Stimulated activated CD4-positive, alpha-beta T cell treated with anti-CD3 and anti-CD28 coated beads, TNF-alpha, amount 100 ng/mL, for 24 hours (primary cell): ENCODE data around the gene BTBD16.

Source experiments
- DNase-seq, 3 experiments: peaks; one replicate each; pipeline ENCODE4 v3.0.0-alpha.2; 2020; ENCODE audit warnings: low read depth in 3 of 3

The BTBD16 gene

DNA sequence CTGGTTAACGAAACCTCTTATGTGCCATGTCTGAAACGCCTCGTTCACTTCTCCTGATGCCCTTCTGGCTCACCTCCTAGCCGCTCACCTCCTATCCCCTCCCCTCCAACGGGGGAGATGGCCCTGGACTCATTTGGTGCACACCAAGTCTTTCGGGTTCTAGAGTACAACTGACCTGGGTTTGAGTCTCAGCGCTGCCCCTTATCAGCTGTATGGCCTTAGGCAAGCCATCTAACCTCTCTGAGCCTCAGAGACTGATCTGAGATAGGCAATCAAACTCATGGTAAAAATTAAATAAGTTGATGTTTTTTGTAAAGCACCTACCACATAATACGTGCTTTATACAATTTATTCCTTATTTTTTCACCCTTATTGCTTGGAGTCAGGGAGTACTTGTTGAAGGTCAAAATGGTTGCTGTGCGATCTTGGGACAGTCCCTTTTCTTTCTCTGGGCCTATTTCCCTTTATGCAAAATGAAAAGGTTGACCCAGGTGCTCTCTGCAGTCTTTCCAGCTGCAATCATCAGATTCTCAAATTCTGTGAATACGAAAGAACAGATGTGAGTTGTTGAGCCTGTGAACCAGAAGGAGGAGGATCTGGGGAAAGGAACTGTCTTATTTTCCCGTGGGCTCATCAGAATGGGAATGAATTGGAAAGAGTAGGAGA, 72.2 kb downstream of the BTBD16 start:
- DNase-seq = no peak

GRCh38 chr10:122343936-122344335, 72.8 kb downstream of the BTBD16 start:
- DNase-seq = no peak

GRCh38 chr10:122344741-122345258, 73.7 kb downstream of the BTBD16 start:
- no peak for DNase-seq

DNA sequence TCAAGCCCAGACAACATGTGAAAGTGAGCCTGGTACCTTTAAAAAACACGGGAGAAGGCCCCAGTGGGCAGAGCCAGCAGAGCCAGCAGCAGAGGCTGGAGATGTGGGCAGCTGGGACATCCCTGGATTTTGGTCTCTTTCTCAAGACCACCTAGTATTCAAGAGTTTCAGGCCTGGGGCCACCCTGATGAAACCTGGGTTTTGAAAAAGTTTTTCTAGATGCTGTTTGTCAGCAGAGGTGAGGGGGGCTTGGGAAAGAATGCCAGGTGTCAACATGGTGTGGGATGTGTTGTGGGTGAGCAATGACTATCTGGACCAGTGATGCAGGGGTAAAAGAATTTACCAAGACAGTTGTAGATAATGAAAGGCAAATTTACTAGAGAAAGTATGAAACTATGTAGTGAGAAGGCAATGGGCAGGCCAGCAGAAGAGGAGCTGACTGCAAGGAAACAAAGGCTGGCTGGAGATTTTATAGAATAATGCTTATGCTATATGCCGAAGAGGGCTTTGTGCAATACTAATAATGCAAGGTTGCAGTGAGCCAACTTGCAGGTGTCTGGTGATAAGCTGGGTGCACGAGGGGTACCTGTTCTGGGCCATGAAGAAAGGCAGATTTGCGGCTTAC, 75.3 kb downstream of the BTBD16 start:
- DNase-seq = no peak

DNA sequence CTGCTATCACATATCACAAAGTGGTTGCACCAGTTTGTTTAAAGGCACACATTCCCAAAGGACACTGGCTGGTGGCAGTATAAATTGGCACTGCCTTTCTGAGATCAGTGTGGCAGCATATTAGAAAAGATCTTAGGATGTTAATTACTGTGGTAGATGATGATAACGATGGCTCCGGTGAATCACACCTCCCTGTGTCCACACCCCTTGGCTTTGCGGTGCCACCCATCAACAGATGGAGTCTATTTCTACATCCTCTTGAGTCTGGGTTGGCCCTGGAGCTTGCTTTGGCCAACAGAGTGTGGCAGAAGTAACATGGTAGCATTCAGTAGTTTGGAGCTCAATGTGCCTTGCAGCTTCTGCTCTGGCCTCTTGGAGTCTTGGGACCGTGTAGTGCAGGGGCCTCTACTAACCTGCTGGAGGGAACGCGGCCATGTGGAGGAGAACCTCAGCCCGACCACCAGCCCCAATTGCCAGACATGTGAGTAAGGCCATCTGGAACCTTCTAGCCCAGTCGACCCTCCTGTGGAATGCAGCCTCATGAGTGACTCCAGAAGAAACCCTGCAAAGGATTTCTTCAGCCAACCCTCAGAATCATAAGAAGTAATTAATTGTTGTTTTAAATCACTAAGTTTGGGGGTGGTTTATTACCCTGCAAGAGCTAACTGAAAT, 76.2 kb downstream of the BTBD16 start:
- DNase-seq = no peak

GRCh38 chr10:122348512-122348911, 77.4 kb downstream of the BTBD16 start:
- DNase-seq = no peak

GRCh38 chr10:122348935-122349361, 77.9 kb downstream of the BTBD16 start:
- DNase-seq = no peak

GRCh38 chr10:122349758-122350369, 78.8 kb downstream of the BTBD16 start:
- DNase-seq = no peak

DNA sequence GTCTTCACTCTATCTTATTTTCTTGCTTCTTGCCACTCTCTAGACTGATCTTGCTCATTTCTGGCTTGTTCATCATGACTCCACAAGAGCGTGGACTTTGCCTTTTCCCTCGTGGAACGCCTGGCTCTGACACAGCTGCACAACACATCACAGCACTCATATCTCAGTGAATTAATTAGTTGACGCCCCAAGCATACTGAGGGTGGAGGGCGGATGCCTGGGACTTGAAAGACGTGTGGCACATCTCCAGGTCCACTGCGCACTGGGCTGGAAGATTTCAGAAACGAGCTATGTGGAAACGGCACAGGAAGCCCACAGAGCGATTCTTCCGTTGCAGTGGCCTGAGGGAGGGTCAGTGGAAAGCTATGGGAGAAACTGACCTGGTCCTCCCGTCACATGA, 79.8 kb downstream of the BTBD16 start:
- DNase-seq = no peak

DNA sequence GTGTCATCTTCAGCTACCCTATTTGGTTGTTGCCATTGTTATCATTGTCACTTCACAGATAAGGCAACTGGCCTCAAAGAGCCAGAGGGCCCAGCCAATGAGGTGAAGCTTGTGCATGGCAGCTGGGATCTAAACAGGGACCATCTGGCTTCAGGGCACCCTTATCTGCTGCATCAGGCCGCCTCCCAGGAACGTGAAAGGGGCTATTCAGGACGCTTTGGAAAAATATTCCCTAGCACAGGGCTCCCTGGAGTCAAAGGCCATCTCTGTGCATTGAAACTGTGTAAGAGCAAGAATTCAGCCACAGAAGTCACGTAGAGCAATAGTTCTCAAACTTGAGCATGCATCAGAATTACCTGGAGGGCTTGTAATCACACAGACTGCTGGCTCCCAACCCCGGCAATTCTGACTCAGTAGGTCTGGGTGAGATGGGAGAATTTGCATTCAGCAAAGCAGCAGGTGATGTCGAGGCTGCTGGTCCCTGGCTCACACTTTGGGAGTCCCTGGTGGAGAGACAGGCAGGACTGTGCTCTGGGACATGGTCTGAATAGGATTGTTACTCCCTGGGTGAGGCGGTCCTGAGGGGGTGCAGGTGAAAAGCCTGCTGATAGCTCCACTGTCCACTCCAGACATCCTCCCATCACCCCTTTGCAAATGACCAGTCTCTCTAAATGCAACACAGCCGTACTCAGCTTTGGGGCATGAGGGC, 81.9 kb downstream of the BTBD16 start:
- no peak for DNase-seq

DNA sequence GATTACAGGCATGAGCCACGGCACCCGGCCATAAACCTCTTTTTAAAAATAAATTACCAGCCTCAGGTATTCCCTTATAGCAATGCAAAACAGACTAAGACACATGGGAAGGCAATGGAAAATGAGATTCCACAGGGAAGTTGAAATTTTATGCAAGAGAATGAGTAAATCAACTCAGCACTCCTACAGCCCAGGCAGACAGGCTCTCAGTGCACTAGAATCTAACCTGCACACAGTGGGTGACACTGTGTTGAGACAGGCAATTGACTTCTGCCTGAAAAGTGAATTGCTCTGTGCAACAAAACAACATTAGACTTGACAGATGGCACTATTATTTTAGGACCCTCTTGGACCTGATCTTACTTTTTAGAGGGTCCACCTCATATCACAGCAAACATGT, 83.3 kb downstream of the BTBD16 start:
- DNase-seq = no peak

GRCh38 chr10:122357685-122358084, 86.6 kb downstream of the BTBD16 start:
- DNase-seq = no peak

DNA sequence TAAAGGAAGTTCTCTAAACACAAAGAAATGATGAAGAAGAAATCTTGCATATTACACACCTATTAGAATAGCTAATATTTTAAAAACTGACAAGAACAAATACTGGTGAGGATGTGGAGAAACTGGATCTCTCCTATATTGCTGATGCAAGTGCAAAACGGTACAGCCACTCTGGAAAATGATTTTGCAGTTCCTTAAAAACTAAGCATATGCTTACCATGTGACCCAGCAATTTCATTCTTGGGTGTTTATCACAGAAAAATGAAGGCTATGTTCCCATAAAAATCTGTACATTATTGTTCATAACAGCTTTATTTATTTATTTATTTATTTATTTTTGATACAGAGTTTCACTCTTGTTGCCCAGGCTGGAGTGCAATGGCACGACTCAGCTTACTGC, 88.5 kb downstream of the BTBD16 start:
- DNase-seq = no peak

- DNase-seq = no peak
These were observed 90.0 kb downstream of the BTBD16 start for GRCh38 chr10:122361046-122361445.

DNA sequence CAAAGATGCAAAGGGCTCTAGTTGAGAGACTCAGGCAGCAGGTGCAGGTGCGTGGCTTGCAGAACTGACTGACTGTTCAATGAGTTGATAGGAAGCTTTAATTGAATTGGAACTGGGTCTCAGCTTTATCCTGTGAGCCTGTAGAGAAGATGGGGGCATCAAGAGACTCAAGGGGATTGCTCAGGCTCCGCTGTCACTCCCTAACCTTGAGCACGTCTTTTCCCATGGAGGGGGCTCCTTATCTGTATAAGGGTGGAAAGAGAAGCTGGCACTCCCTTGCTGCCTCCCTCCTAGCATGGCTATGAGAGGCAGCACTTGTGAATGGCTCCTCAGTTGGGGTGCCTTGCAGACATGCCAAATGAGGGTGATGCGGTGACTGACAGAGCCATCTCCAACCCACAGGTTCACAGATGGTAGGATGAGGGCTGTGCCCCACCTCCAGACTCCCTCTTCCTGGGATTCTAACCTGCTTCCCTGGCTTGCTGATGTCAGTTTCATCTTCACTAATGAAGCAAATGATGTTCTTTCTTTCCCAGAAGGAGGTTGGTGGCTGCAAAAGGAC, 91.0 kb downstream of the BTBD16 start:
- DNase-seq = no peak

- no peak for DNase-seq
These were observed 91.5 kb downstream of the BTBD16 start for GRCh38 chr10:122362621-122363020.

- DNase-seq = no peak
These were observed 92.2 kb downstream of the BTBD16 start for GRCh38 chr10:122363311-122363710.

DNA sequence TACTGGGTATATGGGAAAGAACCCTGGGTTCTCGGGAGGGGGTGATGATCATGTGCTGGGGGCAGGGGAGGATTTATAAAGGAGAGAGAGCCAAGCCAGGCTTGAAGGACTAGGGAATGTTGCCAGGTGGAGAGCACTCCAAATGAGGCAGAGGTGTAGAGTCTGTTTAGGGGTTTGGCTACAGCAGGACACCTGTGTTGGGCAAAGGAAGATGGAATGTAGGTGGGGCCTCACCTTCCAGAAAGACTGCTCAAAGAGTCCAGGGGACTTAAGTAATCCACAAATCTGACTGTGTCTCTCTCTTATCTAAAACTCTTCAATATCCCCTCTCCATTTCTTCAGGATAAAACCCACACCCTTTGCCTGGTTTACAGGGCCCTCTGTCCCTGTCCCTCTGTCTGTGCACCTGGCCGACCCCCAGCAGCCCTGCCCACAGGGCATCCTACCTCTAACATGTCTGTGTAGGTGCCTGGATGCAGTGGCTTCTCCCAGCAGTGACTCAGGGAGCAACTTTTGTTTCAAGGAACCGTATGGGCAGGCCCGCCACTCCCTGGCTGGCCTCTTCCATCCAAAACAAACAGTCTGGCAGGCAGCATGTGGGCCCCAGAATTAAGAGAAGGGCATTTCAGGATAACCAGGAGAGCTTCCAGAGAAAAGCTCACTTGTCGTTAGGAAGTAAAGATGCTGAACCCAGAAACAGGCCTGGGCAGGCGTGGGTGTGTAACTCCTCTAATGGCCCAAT, 92.8 kb downstream of the BTBD16 start:
- no peak for DNase-seq

DNA sequence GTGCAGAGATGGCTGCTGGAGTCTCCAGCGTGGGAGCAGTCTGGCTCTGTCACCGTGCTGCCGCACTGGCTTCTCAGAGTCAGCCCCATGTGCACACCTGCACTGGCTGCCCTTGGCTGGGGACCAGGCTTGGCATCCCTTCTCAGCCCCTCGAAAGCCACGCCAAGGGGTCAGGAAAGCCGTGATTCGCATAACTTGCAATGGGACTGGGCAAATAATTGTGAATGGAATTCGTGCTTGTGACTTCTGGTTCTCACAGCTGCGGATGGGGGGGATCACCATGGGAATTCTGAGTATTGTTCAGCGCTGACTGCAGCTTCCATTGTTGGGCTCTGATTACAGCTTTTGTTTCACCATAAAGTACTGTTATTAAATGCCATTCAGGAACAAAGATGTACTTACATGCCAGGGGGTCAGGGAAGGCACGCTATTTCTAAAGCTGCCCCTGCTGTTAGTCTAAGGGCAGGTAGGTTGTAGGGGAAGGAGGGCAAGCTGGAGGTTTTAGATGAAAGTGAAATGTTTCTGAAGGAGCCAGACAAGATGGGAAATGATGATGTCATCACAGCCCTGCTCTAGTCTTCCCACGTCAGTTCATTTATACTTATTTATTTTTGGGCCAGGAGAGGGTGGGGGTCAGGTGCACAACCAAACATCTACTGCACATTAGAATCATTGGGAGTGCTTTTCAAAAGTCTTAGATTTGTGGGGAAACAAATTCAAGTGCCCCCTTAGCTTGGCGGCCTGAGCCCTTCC, 97.6 kb downstream of the BTBD16 start:
- no peak for DNase-seq

- no peak for DNase-seq
These were observed 102.0 kb downstream of the BTBD16 start for GRCh38 chr10:122373108-122373507.
